ENCODE results near the gene KCNC4. TPM values are rescaled to one million over a fixed set of nuclear protein-coding genes. Genes with fewer than 3 reads are reported as not detected.

The KCNC4 gene
- polyA plus RNA-seq, 3 donors = 0.03 to 0.56 (median 0.12) TPM

GRCh38 chr1:110185181-110185580 lies 24.9 kb upstream of the KCNC4 start:
- H3K27ac Mint-ChIP-seq = no peak overlapping the region
- Histone ChIP-seq H3K27ac (ENCODE audit: low read depth in 1 of 2, low read length in 2 of 2) (no peak overlapping the region), H3K4me3 (replicated peaks in 1 of 3; ENCODE audit: low read depth in 2 of 3, low read length in 3 of 3) (no peak overlapping the region), H3K9ac (ENCODE audit: insufficient read depth, low read length, poor library complexity, severe bottlenecking) (no peak overlapping the region), H4K20me1 (ENCODE audit: insufficient read depth, low read length) (no peaks in the 10 kb centered on the region), H2AFZ (ENCODE audit: insufficient read depth, low read depth, low read length, poor library complexity, severe bottlenecking) (no peak overlapping the region), H3K27me3 (ENCODE audit: control insufficient read depth in 2 of 2, insufficient read depth in 2 of 2, low read length in 2 of 2) (peaks cover 0 to 9% of the 10 kb centered on the region in 2 donors), H3K36me3 (replicated peaks in 1 of 2; ENCODE audit: control insufficient read depth in 1 of 2, insufficient read depth in 2 of 2, low read length in 2 of 2) (no peaks in the 10 kb centered on the region), H3K79me2 (ENCODE audit: insufficient read depth, low read length) (no peaks in the 10 kb centered on the region), H3K4me2 (replicated peaks; ENCODE audit: extremely low read depth, low read length, poor library complexity, severe bottlenecking) (no peak overlapping the region), H3K4me1 (ENCODE audit: control insufficient read depth in 1 of 2, insufficient read depth in 2 of 2, low read length in 2 of 2) (no peaks in the 10 kb centered on the region), H3K9me3 (replicated peaks in 1 of 2; ENCODE audit: control insufficient read depth in 1 of 2, insufficient read depth in 1 of 2, low read length in 2 of 2) (no peaks in the 10 kb centered on the region)
- H3K9me3 Mint-ChIP-seq = no peaks in the 10 kb centered on the region
- H3K4me3 Mint-ChIP-seq = no peak overlapping the region
- TF ChIP-seq, protein P1, sequence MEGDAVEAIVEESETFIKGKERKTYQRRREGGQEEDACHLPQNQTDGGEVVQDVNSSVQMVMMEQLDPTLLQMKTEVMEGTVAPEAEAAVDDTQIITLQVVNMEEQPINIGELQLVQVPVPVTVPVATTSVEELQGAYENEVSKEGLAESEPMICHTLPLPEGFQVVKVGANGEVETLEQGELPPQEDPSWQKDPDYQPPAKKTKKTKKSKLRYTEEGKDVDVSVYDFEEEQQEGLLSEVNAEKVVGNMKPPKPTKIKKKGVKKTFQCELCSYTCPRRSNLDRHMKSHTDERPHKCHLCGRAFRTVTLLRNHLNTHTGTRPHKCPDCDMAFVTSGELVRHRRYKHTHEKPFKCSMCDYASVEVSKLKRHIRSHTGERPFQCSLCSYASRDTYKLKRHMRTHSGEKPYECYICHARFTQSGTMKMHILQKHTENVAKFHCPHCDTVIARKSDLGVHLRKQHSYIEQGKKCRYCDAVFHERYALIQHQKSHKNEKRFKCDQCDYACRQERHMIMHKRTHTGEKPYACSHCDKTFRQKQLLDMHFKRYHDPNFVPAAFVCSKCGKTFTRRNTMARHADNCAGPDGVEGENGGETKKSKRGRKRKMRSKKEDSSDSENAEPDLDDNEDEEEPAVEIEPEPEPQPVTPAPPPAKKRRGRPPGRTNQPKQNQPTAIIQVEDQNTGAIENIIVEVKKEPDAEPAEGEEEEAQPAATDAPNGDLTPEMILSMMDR (IDR thresholded peaks at IDR 0.05) = no peak
- intact Hi-C loops (cut with micrococcal nuclease) = no loop called here
- DNase-seq = no peak
- no peaks in the 10 kb centered on the region for H3K4me1 Mint-ChIP-seq
- WGBS (ENCODE audit: insufficient coverage) = 69% methylated on average over 10 of the region's 10 CpGs
- peaks cover 11 to 26% (median 13%) of the 10 kb centered on the region in 3 donors for H3K27me3 Mint-ChIP-seq (ENCODE audit: low read depth in 3 of 3)
- no peaks in the 10 kb centered on the region for H3K36me3 Mint-ChIP-seq

GRCh38 chr1:110186558-110186957 lies 23.6 kb upstream of the KCNC4 start:
- Histone ChIP-seq H4K20me1 (ENCODE audit: insufficient read depth, low read length) (no peaks in the 10 kb centered on the region), H3K79me2 (ENCODE audit: insufficient read depth, low read length) (no peaks in the 10 kb centered on the region), H3K4me1 (ENCODE audit: control insufficient read depth in 1 of 2, insufficient read depth in 2 of 2, low read length in 2 of 2) (no peaks in the 10 kb centered on the region), H3K4me2 (replicated peaks; ENCODE audit: extremely low read depth, low read length, poor library complexity, severe bottlenecking) (no peak overlapping the region), H3K27ac (ENCODE audit: low read depth in 1 of 2, low read length in 2 of 2) (no peak overlapping the region), H3K9me3 (replicated peaks in 1 of 2; ENCODE audit: control insufficient read depth in 1 of 2, insufficient read depth in 1 of 2, low read length in 2 of 2) (no peaks in the 10 kb centered on the region), H3K36me3 (replicated peaks in 1 of 2; ENCODE audit: control insufficient read depth in 1 of 2, insufficient read depth in 2 of 2, low read length in 2 of 2) (no peaks in the 10 kb centered on the region), H3K4me3 (replicated peaks in 1 of 3; ENCODE audit: low read depth in 2 of 3, low read length in 3 of 3) (no peak overlapping the region), H3K27me3 (ENCODE audit: control insufficient read depth in 2 of 2, insufficient read depth in 2 of 2, low read length in 2 of 2) (peaks cover 0 to 9% of the 10 kb centered on the region in 2 donors), H3K9ac (ENCODE audit: insufficient read depth, low read length, poor library complexity, severe bottlenecking) (no peak overlapping the region), H2AFZ (ENCODE audit: insufficient read depth, low read depth, low read length, poor library complexity, severe bottlenecking) (no peak overlapping the region)
- TF ChIP-seq, protein P1 (IDR thresholded peaks at IDR 0.05) = no peak
- 51% methylated on average over 3 of the region's 5 CpGs for WGBS (ENCODE audit: insufficient coverage)
- Mint-ChIP-seq H3K4me1 (no peaks in the 10 kb centered on the region), H3K4me3 (no peak overlapping the region), H3K27ac (no peak overlapping the region), H3K9me3 (no peaks in the 10 kb centered on the region), H3K36me3 (no peaks in the 10 kb centered on the region), H3K27me3 (ENCODE audit: low read depth in 3 of 3) (peaks cover 11 to 29% (median 13%) of the 10 kb centered on the region in 3 donors)
- DNase-seq = no peak
- intact Hi-C loops (cut with micrococcal nuclease) = no loop called here
